Stimulated activated CD4-positive, alpha-beta T cell treated with anti-CD3 and anti-CD28 coated beads, Interleukin-2, amount 100 ng/mL, for 4 hours (primary cell): Measurements from ENCODE around the gene PTPRG.

Experiments used
- DNase-seq: peaks from one replicate; pipeline ENCODE4 v3.0.0-alpha.2; 2020; ENCODE audit warnings: low read depth

PTPRG gene

DNA sequence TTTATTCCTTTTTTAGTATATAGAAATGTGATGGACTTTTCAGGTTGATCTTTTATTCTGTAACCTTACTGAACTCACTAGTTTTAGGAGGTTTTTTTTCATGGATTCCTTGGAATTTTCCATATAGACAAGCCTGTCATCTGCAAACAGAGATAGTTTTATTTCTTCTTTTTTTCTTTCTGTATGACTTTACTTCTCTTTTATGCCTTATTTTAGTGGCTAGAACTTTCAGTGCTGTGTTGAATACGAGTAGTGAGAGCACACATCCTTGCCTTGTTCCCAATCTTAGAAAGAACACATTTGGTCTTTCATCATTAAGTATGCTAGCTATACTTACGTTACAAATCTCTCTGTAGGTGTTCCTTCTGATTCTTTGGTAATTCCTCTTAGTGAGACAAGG is 336.5 kb downstream of the PTPRG start:
- no peak for DNase-seq

DNA sequence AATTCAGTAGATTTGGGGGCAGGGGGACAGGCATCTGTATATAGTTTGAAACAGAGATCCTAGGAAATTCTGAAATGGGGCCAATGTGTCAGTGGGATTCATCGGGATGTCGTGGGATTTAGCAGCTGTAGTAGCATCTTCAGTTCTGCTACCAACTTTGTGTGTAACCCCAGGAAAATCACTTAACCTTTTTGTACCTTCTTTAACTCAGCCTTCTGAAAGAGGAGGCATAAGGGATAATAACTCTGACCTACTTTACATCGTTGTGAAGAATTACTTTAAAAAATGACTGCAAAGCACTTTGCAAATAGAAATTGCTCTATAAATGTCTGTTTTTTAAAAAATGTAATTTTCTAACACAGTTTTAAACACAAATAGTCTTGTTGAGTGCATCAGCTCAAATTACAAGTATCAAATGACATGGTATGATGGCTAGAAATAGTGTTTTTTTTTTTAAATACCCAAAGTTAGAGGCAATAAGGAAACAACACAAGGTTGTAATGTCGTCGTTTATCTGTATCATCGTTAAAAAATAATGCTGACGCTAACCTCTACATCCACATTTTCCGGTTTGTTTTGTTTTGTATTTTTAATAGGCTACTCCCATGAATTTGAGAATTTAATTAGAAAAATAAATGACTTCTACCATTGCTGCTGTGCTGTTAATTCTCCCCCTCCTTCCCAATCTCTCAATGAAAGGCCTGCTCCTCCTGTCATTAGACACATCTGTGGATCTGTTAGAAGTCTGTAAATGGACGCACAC is 338.5 kb downstream of the PTPRG start:
- no peak for DNase-seq

DNA sequence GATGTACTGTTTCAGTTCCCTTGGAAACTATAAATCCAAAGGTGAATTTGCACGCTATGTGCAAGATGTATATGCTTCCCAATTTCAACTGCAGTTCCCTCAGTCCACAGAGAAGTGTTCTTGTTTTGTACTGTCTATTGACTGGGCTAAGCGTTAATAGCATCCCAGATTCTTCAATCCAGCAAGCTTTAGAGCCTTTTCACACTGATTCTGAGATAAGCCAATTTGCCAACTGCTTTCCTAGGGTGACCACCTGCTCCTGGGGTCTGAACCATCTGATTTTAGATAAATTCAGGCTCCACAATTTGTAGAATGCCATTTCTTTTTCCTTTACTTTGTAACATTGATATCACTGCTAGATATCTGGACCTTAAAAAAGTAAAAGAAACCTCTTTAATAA is 340.1 kb downstream of the PTPRG start:
- no peak for DNase-seq

DNA sequence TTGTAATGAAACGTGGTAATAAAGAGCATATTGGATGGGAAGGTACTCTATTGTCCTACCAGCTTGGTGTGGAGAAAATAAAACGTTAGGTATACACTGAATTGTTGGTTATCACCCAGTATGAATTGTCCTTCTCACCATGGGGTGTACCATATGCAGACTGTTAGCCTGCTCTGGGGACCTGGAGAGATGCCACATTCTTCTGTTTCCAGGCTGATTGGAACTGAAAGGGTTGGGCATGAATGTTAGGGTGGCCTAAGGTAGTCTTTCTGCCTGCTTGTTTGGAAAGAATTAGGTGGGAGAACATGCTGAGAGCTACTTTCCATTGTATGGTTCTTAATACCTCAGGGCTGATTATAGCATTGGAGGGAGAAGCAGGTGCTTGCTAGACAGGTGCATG is 340.6 kb downstream of the PTPRG start:
- no peak for DNase-seq

DNA sequence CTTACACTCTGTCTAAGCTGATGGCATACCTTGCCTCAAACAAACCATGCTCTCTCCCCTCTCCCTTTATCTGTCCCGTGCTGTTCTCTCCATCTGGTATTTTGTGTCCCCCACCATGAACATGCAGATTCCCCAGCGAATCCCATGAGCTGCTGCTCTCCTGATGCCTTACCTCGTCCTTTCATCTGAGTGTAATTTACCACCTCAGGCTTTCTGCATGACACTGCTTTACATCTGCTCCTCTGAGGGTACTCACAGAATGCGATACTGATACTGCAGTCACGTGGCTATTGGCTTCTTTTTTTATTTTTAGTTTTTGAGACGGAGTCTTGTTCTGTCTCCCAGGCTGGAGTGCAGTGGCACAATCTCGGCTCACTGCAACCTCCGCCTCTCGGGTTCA is 341.7 kb downstream of the PTPRG start:
- no peak for DNase-seq

DNA sequence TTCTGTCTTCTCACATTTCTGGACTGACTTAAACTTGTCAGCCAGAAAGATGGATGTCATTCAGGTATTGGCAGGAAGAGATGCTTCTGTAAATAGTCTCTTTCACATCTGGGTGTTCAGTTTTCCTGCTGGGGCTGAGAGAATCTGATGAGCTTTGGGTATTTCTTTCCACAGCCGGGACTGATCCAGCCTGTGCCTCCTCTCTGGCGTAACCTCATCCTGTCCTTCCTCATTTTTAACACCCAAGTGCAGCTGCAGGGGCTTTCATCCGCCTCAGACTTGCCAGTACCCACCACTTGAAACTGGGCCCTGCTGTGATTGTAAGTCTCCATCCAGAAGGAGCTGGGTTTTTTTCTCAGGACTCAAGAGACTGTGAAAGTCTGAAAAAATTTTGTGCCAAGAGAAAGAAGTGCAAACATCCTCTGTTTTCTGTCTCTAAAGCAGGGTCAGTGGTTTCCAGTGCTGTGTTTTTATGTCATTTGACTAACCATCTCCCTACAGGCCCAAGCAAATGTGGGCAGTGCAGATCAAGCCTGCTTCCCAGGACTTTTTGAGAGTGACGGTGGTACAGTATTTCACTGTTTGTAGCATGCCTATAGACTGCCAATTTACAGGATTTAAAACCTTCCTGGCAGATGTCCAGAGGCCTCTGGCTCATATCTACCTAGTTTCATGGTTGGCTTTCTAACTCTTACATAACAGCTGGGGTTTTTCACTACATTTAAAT is 342.7 kb downstream of the PTPRG start:
- no peak for DNase-seq

DNA sequence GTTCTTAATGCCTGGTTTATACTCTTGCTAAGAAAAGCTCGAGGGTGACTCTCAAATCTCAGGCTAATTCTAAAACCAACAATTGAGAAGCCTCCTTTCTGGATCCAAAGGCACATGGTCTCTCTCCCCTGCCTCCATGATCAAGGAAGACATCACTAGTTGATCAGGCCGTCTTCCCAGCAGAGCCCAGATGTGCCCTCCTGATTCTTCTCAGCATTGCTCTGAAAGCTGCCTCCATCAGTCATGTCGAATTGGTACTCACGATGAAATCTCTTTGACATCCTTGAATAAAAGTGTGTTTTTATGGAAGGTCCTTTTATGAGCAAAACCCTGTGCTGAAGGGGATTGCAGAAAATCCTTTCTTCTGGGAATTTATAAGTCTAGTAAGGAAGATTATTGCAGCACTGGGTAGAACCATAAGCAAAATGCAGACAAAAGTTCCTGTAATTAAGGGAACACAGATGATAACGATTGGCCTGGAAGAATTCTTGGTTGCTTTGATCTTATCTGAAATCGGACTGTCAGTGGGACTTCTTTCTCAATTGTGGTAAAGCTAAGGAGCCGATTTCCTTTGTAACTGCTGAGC is 345.9 kb downstream of the PTPRG start:
- DNase-seq = no peak

DNA sequence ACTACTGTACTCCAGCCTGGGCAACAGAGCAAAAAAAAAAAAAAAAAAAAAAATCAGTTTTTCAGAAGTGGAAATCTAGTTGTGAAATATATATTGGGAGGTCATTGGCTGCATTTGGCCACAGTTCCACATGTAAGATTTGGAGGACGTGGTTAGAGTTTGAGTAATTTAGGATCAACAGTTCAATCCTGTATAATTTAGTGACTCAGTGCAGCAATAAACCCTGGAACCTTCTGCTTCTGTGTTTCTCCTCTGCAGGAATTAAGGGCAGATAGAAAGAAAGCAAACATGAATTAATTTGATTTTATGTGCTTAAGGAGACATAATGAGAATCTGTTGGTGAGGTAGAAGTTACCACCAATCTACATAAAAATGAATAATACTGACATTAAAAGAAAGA is 347.0 kb downstream of the PTPRG start:
- no peak for DNase-seq

DNA sequence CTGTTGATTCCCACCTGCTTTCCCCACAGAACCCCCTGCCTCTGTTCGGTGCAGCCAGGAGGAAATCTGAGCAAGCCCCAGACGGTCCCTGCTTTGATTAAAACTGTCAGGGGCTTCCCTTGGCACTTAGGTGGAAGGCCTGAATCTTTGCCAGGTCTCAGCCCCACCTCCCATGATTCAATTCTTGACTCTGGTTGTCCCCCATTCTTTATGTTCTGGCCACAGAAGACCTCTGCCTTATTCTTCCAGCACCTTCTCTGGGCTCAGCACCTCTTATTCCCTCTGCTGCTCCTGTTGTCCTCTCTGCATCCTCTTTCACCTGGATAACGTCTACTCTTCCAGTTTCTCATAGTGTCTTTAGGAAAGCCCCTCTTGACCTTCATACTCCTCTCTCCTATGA is 349.4 kb downstream of the PTPRG start:
- DNase-seq = no peak

DNA sequence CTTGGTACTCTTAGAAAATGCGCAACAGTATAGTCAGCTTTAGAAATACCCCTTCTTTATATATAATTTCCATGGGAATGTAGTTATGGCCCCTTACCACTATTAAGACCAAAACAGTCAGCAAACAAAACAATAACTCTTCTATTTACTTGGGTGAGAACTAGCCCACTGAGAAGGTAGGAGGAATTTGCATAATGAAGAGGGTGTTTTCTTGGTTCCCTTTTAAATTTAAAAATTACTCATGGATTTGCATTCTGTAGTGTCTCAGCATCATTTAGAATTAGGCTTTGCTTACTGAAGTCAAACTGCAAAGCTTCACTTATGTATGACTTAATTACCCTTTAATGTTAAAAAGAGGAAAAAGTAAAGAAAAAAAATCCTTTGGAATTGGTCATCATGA is 350.8 kb downstream of the PTPRG start:
- DNase-seq = no peak

DNA sequence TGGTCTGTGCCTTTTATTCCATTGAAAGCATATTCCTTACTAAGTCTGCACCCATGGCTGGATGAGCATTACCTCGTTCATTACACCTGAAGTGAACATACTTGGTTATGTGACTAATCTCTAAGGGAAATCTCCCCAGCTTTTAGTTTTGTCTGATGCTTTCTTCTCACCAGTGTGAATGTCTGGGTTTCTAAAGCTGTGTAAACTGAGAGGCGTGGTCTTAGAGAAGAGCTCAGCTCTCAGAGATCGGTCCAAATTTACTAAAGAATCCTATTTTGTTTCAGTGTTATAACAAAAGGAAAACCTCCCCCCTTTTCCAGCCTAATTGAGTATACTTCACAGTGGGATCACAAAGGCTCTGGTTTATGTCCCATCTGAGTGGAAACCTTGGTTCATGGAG is 352.3 kb downstream of the PTPRG start:
- DNase-seq = no peak

DNA sequence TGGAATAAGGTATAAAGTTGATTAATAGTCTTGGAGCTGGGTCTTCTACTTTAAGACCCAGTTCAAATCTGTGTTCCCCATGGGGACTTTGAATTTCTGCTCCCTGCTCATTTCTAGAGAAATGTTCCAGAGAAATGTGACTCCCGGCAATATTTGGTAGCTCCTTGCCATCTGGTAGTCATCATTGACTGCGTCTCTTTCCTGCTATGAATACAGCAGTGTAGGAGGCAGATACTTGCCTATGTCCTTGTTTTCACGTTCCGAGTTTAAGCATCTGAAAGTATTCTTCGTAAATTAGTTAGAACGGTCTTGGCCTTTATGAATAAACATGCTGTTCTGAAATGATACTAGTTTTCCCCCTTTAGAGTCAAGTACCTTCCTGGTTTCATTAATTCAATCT is 352.9 kb downstream of the PTPRG start:
- DNase-seq = no peak

DNA sequence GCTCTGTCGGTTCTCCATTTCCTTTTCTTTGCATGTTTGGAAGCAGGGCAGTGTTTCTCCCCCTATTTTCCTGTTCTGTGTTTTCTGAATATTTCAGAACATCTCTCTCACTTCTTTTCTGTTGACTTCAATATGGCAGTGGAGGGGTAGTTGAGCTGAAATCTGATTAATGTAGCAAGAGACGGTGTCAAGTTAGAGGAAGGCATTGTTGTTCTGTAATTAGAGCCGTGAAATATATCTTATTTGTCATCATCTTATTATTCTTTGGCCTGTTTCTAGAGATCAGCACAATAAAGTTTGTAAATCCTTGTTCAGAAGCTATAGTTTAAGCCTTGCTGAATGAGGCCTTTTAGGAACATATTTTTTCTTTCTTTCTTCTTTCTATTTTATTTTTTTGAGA is 353.9 kb downstream of the PTPRG start:
- no peak for DNase-seq

DNA sequence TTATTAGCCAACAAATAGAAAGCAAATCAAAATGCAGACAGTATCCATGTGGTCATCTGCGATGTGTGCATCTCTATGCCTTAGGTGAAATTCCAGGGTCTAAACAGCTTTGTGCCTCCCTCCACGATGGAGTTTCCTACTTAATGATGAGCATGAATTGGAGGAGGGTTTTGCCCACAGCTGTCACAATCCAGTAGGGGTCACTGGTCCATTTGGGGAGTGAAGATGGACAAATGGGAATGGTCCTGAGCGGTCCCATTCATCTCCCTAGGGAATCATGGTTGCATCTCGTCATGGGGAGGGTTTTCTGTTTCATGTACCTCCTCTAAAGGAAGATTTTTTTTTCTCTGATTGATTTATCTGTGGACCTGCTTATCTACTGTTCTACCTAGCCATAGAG is 358.0 kb downstream of the PTPRG start:
- DNase-seq = no peak

DNA sequence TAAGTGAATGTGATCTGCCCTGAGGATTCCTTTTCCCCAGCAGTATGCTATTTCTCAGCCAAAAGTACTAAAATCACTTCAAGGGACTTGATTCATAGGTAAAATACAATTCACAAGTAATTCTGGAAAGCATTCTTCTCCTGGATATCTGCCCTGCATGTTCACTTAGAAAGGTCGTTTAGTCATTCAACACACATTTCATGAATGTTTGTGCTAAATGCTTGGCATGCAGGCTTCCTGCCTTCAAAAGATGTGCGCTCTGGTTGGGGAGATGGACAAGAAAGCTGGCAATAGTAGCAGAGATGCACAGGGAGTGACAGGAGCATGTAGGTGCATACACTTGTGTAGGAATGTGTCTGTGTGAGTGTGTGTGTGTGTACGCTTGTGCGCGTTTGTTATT is 360.7 kb downstream of the PTPRG start:
- no peak for DNase-seq

DNA sequence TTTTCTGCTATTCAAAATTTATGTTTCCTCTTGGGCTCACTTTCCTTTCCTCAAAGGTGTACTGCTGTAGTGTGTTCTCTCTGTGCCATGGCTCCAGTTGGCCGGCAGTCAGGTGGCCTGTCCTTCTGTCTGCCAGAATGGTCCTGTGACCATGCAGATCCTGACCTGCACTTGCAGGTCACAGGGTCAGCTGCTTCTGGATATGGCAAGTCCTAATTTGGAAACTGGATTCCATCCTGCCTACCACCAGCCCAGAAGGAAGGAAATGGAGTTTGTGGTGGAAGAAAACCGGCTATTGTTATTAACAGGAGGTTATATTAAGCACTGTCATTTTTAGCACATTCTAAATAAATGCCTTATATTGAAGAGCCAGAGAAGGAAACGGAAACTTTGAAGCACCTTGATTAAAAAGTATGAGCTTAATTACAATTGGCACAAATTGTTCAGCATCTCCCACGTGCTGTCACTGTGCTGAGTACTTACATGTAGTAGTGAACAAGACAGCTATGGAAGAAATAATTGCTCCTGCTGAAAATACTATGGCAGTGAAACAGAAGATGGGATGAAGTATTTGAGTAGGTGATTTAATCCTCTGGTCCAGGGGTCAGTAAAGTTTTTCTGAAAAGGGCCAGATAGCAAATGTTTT is 362.8 kb downstream of the PTPRG start:
- DNase-seq = no peak

DNA sequence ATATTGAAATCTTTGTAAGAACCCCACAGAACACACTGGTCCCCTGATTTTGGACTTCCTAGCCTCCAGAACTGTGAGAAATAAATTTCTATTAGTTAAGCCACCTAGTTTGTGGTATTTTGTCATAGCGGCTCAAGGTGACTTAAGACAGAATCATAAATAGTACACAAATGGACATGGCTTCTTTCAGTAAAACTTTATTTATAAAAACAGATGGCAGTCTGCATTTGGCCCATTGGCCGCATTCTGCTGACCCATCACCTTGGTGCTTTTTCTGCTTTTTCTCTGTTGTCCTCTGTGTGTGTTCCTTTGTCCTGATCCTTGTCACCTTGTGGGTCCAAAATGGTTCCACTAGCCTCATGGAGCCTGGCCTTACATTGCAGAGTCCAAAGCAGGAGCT is 363.6 kb downstream of the PTPRG start:
- DNase-seq = no peak

DNA sequence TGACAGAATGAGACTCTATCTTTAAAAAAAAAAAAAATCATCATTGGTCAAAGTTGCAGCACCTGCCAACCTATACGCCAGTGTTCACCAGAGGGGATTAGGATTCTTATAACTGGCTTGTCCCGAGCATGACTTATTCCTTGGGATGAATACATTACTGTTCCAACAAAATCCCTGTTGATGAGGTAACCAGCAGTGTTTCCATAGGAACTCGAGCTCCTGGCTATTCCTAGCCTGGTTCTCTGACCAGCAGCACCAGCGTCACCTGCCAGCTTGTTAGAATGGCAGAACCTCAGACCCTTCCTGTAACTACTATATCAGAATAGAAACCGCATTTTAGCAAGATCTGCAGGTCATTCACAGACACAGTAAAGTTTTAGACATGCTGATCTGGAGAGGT is 364.4 kb downstream of the PTPRG start:
- no peak for DNase-seq

DNA sequence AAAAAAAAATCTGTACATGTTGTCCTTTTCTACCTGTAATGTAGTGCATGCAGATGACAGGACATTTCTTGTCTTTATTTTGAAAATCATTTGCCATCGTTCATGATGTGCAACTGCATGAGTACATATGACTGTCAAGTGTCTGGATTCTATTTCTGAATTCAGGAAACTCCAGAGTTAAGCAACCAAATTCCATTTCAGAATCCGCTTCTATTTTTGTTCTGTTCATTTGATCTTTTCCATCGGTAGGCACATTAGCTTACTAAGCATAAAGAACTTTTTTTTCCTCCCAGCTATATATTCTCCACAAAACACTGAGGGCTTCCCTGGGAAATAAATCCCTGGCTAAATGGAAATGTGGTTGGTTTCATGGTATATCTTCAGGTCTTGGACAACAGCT is 365.6 kb downstream of the PTPRG start:
- no peak for DNase-seq

DNA sequence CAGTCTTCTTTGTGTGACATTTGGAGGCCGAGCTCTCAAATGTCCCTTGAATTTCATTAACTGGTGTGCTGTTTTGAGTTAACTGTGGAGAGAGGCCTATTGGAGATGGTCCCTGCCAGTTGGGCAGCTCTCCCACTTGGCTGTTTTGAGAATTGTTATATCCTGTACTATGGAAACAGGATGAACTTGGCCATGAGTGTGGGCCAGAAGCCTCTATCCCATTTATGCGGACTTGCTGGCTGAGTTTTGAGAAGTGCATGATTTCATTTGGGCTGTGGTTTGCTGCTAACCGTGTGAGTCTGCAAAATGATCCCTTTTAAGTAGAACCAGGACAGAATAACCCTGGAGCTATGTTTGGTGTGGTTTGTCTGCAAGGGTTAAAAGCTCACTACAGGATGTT is 366.0 kb downstream of the PTPRG start:
- no peak for DNase-seq

DNA sequence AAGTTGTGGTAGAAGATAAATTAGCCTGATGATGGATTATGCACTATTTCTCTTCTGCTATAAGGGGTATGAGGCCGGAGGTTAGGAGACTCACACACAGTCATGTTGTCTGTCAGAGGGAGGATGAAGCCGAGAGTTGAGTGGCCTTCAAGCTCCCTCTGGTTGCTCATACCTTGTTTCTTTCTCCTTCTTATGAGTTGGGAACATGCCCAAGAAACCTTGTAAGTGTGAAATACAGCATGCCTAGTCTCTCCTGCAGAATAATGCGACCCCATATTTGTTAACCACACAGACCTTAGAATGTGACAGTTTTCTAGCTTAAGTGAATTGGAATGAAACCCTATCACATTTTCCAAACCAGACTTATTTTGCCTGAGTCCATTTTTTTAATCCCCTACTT is 366.7 kb downstream of the PTPRG start:
- DNase-seq = no peak

DNA sequence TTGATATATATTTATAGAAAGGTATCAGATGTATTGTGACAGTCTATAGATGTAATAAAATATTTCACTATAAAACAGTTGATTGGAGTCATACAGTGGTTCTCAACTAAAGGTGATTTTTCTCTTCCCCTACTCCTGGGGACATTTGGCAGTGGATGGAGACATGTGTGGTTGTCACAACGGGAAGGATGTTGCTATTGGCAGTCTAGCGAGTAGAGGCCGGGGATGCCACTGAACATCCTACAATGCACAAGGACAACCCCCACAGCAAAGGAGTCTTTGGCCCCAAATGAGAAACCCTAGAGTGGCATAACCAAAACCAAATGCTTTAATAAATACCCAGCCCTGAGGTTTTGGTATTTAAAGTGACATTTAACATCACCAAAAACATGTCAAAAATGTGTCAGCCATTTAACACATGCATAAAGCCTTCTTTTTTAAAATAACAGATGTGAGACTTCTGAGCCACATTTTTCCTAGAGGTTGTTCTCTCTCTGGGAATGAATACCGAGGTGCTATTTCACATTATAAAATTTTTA is 367.5 kb downstream of the PTPRG start:
- no peak for DNase-seq

DNA sequence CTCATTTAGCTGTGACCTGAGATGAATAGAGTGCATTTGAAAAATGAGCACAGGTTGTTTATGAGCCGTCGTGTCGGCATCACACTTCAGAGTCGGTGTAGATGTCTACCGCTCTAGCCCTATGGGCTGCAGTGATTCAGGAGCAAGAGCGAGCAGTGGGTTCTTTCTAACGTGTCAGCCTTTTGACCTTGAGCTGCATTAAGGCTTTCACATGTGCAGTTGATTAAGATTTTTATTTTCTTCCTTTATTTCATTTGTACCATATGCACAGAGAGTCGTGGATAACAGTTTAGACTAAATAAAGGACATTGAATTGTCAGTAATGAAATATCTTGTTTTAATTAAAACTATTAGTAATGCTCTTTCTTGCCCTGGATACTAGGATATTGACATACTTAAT is 368.2 kb downstream of the PTPRG start:
- DNase-seq = no peak
